ENCODE results near the gene GRK5. TPM values are rescaled to one million over a fixed set of nuclear protein-coding genes. Genes with fewer than 3 reads are reported as not detected.

The GRK5 gene
- total and polyA plus RNA-seq, 9 of the 15 experiments (the other 6 are each of a cell fraction or from before 2014, with no cell fraction given), result 0.46 to 0.83 (median 0.67) TPM; not detected in 2

GRCh38 chr10:119231654-119232053 lies 24.3 kb downstream of the GRK5 start:
- ATAC-seq (no peak), DNase-seq (ENCODE audit: extremely low read depth in 1 of 4, low spot score in 3 of 4) (no peak), FAIRE-seq (no peak)
- no peak overlapping the region for H3K9ac ChIP-seq (ENCODE audit: insufficient read depth in 1 of 2, low read depth in 2 of 2, low read length in 2 of 2)
- H3K9me3 ChIP-seq (replicated peaks; ENCODE audit: control insufficient read depth, insufficient read depth, low read depth, low read length), result no peaks in the 10 kb centered on the region
- in situ Hi-C loops (cut with MboI), result no loop called here
- no peaks in the 10 kb centered on the region for H3K4me1 ChIP-seq (replicated peaks in 1 of 2; ENCODE audit: control insufficient read depth in 2 of 2, insufficient read depth in 2 of 2, low read length in 2 of 2)
- POLR2A ChIA-PET, result no interaction called here
- no peaks in the 10 kb centered on the region for H3K36me3 ChIP-seq (ENCODE audit: control insufficient read depth, insufficient read depth, low read length)
- CTCF ChIA-PET (ENCODE audit: low intra/inter-chr PET ratio), result no interaction called here
- H3K27ac ChIP-seq (ENCODE audit: extremely low read depth, low read depth, low read length), result no peak overlapping the region
- no peaks in the 10 kb centered on the region for H3K79me2 ChIP-seq (ENCODE audit: control insufficient read depth, insufficient read depth, low read length)
- H3K4me2 ChIP-seq (ENCODE audit: insufficient read depth, low read length), result no peak overlapping the region
- H3K27me3 ChIP-seq (ENCODE audit: control insufficient read depth in 2 of 2, insufficient read depth in 2 of 2, low read length in 2 of 2), result no peaks in the 10 kb centered on the region
- WGBS (ENCODE audit: insufficient coverage, low coverage, missing lambda C conversion rate), result 58% methylated on average over 4 of the region's 7 CpGs
- H3K4me3 ChIP-seq, result no peak overlapping the region
- TF ChIP-seq, protein P1, sequence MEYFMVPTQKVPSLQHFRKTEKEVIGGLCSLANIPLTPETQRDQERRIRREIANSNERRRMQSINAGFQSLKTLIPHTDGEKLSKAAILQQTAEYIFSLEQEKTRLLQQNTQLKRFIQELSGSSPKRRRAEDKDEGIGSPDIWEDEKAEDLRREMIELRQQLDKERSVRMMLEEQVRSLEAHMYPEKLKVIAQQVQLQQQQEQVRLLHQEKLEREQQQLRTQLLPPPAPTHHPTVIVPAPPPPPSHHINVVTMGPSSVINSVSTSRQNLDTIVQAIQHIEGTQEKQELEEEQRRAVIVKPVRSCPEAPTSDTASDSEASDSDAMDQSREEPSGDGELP (CRISPR knock-in tag; IDR thresholded peaks at IDR 0.05; ENCODE audit: borderline replicate concordance), result no peak
- no peak for TF ChIP-seq POLR2A (conservative IDR thresholded peaks at IDR 0.05)
- no peak for TF ChIP-seq FOXP4 (CRISPR knock-in tag; IDR thresholded peaks at IDR 0.05; ENCODE audit: borderline replicate concordance)
- no peak for TF ChIP-seq CHD7 (IDR thresholded peaks at IDR 0.05; ENCODE audit: low read depth, low read length)
- TF ChIP-seq RAD51 (IDR thresholded peaks at IDR 0.05; ENCODE audit: borderline replicate concordance, low read depth), result no peak
- TF ChIP-seq HSF4 (CRISPR knock-in tag; IDR thresholded peaks at IDR 0.05; ENCODE audit: borderline replicate concordance), result no peak
- TF ChIP-seq, protein P2, sequence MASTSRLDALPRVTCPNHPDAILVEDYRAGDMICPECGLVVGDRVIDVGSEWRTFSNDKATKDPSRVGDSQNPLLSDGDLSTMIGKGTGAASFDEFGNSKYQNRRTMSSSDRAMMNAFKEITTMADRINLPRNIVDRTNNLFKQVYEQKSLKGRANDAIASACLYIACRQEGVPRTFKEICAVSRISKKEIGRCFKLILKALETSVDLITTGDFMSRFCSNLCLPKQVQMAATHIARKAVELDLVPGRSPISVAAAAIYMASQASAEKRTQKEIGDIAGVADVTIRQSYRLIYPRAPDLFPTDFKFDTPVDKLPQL (IDR thresholded peaks at IDR 0.05; ENCODE audit: extremely low read depth, insufficient read length), result no peak
- no peaks in the 10 kb centered on the region for H3K9me1 ChIP-seq (ENCODE audit: control insufficient read depth, insufficient read depth, low read length)
- no peaks in the 10 kb centered on the region for H4K20me1 ChIP-seq (replicated peaks; ENCODE audit: control insufficient read depth, insufficient read depth, low read length)
- intact Hi-C loops (cut with micrococcal nuclease), result no loop called here
- H2AFZ ChIP-seq (ENCODE audit: low read depth, low read length), result no peak overlapping the region
- no TSS peak for BruUV-seq (replicated peaks)

Measured in K562 (cell line).